Measurements from ENCODE around the gene CD4.

DNA sequence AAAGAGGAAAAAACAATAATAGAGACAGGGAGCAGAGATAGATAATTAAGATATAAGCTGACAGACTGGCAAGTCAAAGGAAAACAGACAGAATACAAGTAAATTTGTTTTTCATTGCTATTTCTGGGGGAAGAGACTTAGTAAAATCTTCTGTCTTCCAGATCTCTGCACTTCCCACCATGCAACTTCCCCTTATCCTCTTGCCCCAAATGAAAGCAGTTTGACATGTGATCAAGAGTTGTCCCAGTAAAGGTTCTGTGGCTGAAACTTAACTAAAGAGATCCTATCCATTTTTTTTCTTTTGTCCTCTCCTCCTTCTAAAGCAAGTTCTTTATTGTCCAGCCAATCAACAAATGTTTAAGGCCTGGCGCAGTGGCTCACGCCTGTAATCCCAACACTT, 34.9 kb upstream of the CD4 start:
- TF ChIP-seq, protein P1, sequence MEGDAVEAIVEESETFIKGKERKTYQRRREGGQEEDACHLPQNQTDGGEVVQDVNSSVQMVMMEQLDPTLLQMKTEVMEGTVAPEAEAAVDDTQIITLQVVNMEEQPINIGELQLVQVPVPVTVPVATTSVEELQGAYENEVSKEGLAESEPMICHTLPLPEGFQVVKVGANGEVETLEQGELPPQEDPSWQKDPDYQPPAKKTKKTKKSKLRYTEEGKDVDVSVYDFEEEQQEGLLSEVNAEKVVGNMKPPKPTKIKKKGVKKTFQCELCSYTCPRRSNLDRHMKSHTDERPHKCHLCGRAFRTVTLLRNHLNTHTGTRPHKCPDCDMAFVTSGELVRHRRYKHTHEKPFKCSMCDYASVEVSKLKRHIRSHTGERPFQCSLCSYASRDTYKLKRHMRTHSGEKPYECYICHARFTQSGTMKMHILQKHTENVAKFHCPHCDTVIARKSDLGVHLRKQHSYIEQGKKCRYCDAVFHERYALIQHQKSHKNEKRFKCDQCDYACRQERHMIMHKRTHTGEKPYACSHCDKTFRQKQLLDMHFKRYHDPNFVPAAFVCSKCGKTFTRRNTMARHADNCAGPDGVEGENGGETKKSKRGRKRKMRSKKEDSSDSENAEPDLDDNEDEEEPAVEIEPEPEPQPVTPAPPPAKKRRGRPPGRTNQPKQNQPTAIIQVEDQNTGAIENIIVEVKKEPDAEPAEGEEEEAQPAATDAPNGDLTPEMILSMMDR (conservative IDR thresholded peaks at IDR 0.05; ENCODE audit: low read depth, low read length): no peak
- TF ChIP-seq, protein P2, sequence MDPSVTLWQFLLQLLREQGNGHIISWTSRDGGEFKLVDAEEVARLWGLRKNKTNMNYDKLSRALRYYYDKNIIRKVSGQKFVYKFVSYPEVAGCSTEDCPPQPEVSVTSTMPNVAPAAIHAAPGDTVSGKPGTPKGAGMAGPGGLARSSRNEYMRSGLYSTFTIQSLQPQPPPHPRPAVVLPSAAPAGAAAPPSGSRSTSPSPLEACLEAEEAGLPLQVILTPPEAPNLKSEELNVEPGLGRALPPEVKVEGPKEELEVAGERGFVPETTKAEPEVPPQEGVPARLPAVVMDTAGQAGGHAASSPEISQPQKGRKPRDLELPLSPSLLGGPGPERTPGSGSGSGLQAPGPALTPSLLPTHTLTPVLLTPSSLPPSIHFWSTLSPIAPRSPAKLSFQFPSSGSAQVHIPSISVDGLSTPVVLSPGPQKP (IDR thresholded peaks at IDR 0.05; ENCODE audit: borderline replicate concordance, low read depth, low read length): no peak
- TF ChIP-seq RAD21 (IDR thresholded peaks at IDR 0.05; ENCODE audit: low read length) (no peak), RFX5 (IDR thresholded peaks at IDR 0.05; ENCODE audit: low read depth, low read length) (no peak), SMC3 (IDR thresholded peaks at IDR 0.05; ENCODE audit: low read depth, low read length) (no peak), CEBPB (IDR thresholded peaks at IDR 0.05; ENCODE audit: low read depth, low read length) (no peak), BHLHE40 (IDR thresholded peaks at IDR 0.05; ENCODE audit: low read depth, low read length) (no peak), MXI1 (IDR thresholded peaks at IDR 0.05; ENCODE audit: borderline replicate concordance, low read depth, low read length) (no peak)
- TF ChIP-seq, protein P3, sequence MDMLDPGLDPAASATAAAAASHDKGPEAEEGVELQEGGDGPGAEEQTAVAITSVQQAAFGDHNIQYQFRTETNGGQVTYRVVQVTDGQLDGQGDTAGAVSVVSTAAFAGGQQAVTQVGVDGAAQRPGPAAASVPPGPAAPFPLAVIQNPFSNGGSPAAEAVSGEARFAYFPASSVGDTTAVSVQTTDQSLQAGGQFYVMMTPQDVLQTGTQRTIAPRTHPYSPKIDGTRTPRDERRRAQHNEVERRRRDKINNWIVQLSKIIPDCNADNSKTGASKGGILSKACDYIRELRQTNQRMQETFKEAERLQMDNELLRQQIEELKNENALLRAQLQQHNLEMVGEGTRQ (IDR thresholded peaks at IDR 0.05; ENCODE audit: low read depth, low read length): no peak
